HG03575 (cell line): ENCODE results near the gene HEATR1.
"Not testable (repeated sequence)": the region's sequence is repeated elsewhere in the genome, so short reads cannot be mapped to it uniquely, and the experiment has no call there.

ENCODE experiments used
- ATAC-seq: cut with Tn5 transposase; IDR thresholded peaks from one replicate; pipeline ENCODE4 v1.9.1; 2021; ENCODE audit not compliant: unreplicated experiment, insufficient number of reproducible peaks, low FRiP score; ENCODE audit errors: extremely low read depth

Gene HEATR1, protein sequence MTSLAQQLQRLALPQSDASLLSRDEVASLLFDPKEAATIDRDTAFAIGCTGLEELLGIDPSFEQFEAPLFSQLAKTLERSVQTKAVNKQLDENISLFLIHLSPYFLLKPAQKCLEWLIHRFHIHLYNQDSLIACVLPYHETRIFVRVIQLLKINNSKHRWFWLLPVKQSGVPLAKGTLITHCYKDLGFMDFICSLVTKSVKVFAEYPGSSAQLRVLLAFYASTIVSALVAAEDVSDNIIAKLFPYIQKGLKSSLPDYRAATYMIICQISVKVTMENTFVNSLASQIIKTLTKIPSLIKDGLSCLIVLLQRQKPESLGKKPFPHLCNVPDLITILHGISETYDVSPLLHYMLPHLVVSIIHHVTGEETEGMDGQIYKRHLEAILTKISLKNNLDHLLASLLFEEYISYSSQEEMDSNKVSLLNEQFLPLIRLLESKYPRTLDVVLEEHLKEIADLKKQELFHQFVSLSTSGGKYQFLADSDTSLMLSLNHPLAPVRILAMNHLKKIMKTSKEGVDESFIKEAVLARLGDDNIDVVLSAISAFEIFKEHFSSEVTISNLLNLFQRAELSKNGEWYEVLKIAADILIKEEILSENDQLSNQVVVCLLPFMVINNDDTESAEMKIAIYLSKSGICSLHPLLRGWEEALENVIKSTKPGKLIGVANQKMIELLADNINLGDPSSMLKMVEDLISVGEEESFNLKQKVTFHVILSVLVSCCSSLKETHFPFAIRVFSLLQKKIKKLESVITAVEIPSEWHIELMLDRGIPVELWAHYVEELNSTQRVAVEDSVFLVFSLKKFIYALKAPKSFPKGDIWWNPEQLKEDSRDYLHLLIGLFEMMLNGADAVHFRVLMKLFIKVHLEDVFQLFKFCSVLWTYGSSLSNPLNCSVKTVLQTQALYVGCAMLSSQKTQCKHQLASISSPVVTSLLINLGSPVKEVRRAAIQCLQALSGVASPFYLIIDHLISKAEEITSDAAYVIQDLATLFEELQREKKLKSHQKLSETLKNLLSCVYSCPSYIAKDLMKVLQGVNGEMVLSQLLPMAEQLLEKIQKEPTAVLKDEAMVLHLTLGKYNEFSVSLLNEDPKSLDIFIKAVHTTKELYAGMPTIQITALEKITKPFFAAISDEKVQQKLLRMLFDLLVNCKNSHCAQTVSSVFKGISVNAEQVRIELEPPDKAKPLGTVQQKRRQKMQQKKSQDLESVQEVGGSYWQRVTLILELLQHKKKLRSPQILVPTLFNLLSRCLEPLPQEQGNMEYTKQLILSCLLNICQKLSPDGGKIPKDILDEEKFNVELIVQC (N-terminal part only)

GRCh38 chr1:236603991-236604904 is at the start of gene HEATR1:
TSS of gene HEATR1 (minus strand) at chr1:236604516. CDS start at chr1:236604095, 421 bp downstream.
- ATAC-seq, result peak; percentile 93

DNA sequence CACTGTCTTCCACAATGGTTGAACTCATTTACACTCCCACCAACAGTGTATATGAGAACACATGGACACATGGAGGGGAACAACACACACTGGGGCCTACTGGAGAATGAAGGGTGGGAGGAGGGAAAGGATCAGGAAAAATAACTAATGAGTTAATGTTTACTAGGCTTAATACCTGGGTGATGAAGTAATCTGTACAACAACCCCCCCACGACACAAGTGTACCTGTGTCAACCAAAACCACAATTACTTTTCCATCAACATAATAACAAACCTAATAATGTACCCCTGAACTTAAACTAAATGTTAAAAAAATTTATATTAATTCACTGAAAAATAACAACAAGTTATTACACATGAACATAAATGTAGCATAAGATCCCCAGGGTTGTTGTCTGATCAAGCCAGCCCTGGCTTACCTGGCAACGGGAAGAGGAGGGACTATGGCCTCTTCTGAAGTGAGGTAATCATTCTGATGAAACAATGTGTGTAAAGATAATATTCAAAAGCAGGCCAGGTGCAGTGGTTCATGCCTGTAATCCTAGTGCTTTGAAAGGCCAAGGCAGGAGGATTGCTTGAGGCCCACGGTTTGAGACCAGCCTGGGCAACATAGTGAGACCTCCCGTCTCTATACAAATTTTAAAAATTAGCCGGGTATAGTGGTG is 40.8 kb upstream of the HEATR1 start:
- no peak for ATAC-seq

DNA sequence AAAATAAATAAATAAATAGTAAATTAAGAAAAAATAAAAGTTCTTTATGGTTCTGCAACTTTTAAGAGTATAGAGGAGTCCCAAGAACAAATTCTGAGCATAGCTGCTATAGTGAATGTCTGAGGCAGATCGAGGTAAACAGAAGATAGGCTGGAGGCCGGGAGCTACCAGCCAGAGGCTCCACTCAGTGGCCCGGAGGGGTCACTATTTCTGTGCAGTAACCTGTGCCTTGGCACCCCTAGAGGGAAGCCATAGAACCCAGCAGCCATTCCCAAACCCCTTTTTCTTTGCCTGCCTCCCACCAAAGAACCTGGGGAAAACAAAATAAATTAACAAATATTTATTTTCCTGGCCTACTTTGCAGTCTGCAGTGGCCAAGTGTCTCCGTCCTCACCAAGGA is 38.4 kb upstream of the HEATR1 start:
- ATAC-seq, result no peak

DNA sequence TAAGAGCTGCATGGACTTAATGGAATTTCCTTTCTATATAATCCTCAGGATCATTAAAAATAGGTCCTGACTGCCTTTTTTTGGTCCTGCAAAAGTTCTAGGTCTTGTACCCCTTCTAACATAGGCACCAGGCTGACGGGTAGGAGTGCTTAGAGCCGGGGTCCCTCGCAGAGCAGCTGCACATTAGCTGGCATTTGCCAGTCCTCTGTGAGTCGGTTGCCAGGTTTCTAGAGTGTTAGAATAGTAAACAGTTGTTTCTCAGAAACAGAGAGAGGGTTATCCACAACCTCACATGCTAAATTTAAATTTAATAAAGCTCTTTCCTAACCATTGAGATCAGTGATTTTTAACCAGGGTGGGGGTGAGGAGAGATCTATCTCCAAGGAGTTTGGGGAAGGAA is 35.4 kb upstream of the HEATR1 start:
- no peak for ATAC-seq

DNA sequence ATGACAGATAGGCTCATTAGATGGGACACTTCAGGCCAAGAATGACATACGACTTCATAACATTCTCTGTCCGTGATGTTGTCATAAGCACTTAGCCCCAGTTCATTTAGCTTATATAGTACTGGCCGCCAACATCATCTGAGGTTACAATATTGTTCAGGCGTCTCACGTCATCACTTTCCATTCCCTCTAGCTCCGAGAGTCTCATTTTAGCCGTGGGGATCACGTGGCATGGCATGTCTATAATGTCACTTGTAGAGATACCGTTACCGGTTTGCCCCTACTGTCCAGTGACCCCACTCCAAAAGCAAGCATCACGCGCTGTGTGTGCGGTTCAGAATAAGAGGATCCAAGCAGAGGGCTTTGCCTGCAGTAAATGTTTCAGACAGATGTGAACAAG is 34.6 kb upstream of the HEATR1 start:
- no peak for ATAC-seq

- no peak for ATAC-seq
These were observed 31.7 kb upstream of the HEATR1 start for GRCh38 chr1:236636017-236636416.

- no peak for ATAC-seq
These were observed 23.6 kb upstream of the HEATR1 start for GRCh38 chr1:236627727-236628408.

- ATAC-seq, result no peak
These were observed 19.3 kb upstream of the HEATR1 start for GRCh38 chr1:236623371-236624166.

DNA sequence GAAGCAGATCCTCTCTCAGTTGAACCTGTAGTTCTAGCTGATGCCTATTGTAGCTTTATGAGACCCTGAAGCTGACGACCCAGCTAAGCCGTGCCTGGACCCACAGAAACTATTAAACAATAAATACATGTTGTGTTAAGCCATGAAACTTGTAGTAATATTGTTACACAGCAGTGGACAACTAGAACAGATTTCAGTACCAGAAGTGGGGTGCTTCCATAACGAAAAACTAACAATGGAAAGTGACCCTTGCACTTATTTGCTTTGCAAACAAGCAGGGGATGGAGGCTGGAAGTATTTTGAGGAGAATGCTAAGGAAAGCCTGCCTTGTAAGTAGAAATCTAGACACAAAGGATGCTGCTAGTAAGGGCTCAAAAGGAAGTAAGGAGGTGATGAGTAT is 18.1 kb upstream of the HEATR1 start:
- no peak for ATAC-seq

- ATAC-seq, result no peak
These were observed 15.1 kb upstream of the HEATR1 start for GRCh38 chr1:236619398-236619797.

GRCh38 chr1:236618507-236618906 is 14.2 kb upstream of the HEATR1 start:
- no peak for ATAC-seq

GRCh38 chr1:236615399-236616148 is 11.3 kb upstream of the HEATR1 start:
- ATAC-seq, result no peak

DNA sequence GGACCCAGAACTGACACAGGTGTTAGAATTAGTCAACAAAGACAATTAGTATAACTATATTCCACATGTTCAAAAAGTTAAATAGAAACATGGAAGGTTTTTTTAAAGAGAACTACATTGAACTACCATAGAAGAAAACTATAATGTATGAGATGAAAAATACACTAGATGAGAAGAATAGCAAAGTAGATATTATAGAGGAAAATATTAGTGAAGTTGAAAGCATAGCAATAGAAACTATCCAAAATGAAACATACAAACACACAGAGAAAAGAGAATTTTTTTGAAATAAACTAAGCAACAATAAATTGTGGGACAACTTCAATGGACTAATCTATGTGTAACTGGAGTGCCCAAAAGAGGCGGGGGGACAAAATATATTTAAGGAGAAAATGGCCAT is 8.0 kb upstream of the HEATR1 start:
- no peak for ATAC-seq

DNA sequence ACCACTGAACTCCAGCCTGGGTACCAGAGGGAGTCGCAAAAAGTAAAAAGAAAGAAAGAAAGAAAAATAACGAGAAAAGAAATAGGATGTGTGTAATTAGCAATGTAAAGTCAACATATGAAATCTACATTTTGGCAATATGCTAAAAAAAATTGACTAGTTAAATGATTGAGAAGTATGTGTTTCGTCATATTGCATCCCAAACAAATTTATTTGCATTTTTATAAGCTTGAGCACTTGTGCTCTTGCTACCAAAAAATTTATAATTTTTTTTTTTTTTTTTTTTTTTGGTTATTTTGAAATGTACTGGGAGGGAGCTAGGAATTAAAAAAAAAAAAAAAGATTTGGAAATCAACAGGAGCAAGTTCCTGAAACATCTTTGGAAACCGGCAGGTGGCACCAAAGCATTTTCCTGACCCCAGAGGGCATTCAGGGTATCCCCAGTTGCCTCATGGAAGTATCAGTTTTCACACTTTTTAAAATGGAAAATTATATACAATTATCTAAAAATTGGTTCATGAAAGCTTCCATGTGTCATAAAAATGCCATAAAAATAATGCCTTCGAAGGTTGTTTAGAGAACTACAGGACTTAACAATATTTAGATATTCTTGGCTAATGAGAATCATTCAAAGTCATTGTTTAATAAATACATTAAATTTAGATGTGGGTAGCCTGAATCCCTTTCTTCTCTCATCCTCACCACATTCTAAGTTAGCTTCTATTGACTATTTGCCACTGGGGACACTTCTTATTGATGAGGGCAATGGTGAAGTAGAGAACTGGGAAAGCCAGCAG is 4.8 kb upstream of the HEATR1 start:
- ATAC-seq, result no peak

DNA sequence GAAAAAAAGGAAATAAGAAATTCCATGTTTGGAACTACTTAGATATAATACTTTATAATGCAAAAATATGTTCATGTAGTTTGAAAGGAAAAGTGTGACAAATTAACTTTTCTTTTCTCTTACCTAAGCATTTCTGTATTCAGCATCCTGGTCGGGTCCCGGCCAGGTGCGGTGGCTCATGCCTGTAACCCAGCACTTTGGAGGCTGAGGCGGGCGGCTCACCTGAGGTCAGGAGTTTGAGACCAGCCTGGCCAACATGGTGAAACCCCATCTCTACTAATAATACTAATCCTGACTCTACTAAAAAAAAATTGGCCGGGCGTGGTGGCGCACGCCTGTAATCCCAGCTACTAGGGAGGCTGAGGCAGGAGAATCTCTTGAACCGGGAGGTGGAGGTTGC is 3.3 kb upstream of the HEATR1 start:
- ATAC-seq, result not testable (repeated sequence)
